Activated T-helper 1 cell treated with anti-CD3 and anti-CD28 coated beads, Interleukin-12 subunit alpha, Interleukin-12 subunit beta, Interleukin-2, Interleukin-4 antibody, amounts not matched to agents 30 ng/mL and 10 ng/mL and 1 ng/mL, durations not matched to agents 14 hours and 24 hours and 36 hours (primary cell): ENCODE data around the gene AUTS2. TPM values are rescaled to one million over a fixed set of nuclear protein-coding genes. Genes with fewer than 3 reads are reported as not detected.

ENCODE experiments used
- DNase-seq: peaks from one replicate; pipeline ENCODE4 v3.0.0; 2021; ENCODE audit warnings: low spot score
- H3K27ac Mint-ChIP-seq: one replicate; pipeline ENCODE4 v1.8.0; 2021; ENCODE audit warnings: mild to moderate bottlenecking, mixed read lengths
- H3K27me3 Mint-ChIP-seq: one replicate; pipeline ENCODE4 v1.8.0; 2022; ENCODE audit warnings: mild to moderate bottlenecking, moderate library complexity, mixed read lengths; ENCODE audit not compliant: insufficient read depth
- H3K36me3 Mint-ChIP-seq: one replicate; pipeline ENCODE4 v1.8.0; 2021; ENCODE audit warnings: low read depth, mixed read lengths
- H3K4me1 Mint-ChIP-seq: one replicate; pipeline ENCODE4 v1.8.0; 2021; ENCODE audit warnings: low read depth, mixed read lengths
- H3K4me3 Mint-ChIP-seq: one replicate; pipeline ENCODE4 v1.8.0; 2021; ENCODE audit warnings: mild to moderate bottlenecking, moderate library complexity, mixed read lengths
- H3K9me3 Mint-ChIP-seq: one replicate; pipeline ENCODE4 v1.8.0; 2021; ENCODE audit warnings: mixed read lengths
- intact Hi-C: fragments of 100-400 bp; cut with micrococcal nuclease; formaldehyde crosslinking; loops from one replicate; pipeline ENCODE4 v1.15.1; 2024
- total RNA-seq: library from RNA; stranded (reverse); gene quantifications from 2 replicates; pipeline ENCODE4 v1.2.3, GENCODE V29; 2022

Gene AUTS2
- total RNA-seq, 1 donor from 2014 or later = 2.7 TPM

DNA sequence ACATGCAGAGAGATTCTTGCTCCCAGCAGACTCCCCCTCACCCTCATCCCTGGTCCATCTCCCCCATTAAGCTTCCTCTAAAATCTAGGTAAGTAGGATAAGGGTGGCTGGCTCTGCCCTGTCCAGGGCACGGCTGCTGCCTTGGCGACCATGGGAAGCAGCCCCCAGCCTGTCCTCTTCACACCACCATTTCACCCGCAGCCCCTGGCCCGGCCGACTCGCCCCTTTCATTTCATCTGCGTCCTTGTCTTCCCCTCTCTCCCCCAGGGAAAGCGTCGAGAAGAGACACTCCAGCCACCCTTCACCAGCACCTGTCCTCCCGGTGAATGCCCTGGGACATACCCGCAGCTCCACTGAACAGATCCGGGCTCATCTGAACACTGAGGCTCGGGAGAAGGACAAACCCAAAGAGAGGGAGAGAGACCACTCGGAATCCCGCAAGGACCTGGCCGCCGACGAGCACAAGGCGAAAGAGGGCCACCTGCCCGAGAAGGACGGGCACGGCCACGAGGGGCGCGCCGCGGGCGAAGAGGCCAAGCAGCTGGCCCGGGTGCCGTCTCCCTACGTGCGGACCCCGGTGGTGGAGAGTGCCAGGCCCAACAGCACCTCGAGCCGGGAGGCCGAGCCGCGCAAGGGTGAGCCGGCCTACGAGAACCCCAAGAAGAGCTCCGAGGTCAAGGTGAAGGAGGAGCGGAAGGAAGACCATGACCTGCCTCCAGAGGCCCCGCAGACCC is 1191.4 kb downstream of the AUTS2 start:
- H3K36me3 Mint-ChIP-seq = no peaks in the 10 kb centered on the region
- DNase-seq = no peak
- H3K27me3 Mint-ChIP-seq = no peaks in the 10 kb centered on the region
- H3K4me1 Mint-ChIP-seq = peaks cover 14% of the 10 kb centered on the region
- H3K27ac Mint-ChIP-seq = no peak overlapping the region
- intact Hi-C loops = no loop called here
- peaks cover 7% of the 10 kb centered on the region for H3K9me3 Mint-ChIP-seq
- no peak overlapping the region for H3K4me3 Mint-ChIP-seq

DNA sequence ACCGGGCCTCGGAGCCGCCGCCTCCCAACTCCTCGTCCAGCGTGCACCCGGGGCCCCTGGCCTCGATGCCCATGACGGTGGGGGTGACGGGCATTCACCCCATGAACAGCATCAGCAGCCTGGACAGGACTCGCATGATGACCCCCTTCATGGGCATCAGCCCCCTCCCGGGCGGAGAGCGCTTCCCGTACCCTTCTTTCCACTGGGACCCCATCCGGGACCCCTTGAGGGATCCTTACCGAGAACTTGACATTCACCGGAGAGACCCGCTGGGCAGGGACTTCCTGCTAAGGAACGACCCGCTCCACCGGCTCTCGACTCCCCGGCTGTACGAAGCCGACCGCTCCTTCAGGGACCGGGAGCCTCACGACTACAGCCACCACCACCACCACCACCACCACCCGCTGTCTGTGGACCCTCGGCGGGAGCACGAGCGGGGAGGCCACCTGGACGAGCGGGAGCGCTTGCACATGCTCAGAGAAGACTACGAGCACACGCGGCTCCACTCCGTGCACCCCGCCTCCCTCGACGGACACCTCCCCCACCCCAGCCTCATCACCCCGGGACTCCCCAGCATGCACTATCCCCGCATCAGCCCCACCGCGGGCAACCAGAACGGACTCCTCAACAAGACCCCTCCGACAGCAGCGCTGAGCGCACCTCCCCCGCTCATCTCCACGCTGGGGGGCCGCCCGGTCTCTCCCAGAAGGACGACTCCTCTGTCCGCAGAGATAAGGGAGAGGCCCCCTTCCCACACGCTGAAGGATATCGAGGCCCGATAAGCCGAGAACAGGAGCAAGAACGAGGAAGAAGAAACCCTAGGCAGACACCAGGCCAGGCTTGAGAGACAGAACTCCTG is 1192.2 kb downstream of the AUTS2 start:
- no peak overlapping the region for H3K27ac Mint-ChIP-seq
- peaks cover 14% of the 10 kb centered on the region for H3K4me1 Mint-ChIP-seq
- H3K27me3 Mint-ChIP-seq = no peaks in the 10 kb centered on the region
- DNase-seq = no peak
- H3K36me3 Mint-ChIP-seq = no peaks in the 10 kb centered on the region
- no peak overlapping the region for H3K4me3 Mint-ChIP-seq
- intact Hi-C loops = no loop called here
- H3K9me3 Mint-ChIP-seq = peaks cover 7% of the 10 kb centered on the region

DNA sequence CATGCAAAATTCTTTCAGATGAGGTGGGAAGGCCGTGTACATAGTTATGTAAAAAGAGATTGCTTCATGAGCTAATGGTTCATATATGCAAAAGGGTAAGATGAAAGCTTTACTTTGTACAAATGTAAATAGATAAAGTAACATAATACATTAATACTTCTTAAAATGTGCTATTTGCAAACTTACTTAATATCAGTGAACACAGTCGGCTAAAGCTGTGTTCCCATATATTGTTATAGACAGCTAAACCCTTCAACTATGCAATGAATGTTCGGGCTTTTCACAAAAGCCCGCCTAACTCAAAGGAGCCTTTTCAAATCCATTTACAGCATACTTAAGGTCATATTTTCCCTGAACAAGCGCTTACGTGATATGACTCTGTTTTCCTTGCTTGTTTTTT is 1193.1 kb downstream of the AUTS2 start:
- Mint-ChIP-seq H3K4me3 (no peak overlapping the region), H3K36me3 (no peaks in the 10 kb centered on the region), H3K9me3 (peaks cover 7% of the 10 kb centered on the region), H3K27me3 (no peaks in the 10 kb centered on the region), H3K27ac (no peak overlapping the region), H3K4me1 (peaks cover 13% of the 10 kb centered on the region)
- intact Hi-C loops = no loop called here
- no peak for DNase-seq

DNA sequence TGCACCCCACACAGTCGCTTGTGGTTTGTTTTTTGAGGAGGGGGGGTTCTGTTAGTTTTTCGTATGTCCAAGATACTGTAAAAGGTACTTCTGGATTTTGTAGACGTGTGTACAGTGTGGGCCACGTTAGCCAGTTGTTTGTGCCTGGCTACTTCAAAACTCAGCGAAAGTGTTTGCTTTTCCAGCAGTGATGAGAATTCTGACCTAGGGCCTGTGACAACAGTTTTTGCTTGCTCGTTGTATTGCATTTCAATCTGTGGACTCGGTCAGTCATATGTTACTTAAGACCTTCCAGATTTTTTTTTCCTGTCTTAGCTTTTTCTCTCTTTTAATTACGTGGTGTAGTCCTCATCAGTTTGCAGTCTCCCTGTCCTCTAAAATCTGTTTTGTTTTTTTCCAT is 1194.8 kb downstream of the AUTS2 start:
- Mint-ChIP-seq H3K27me3 (no peaks in the 10 kb centered on the region), H3K4me1 (peaks cover 6% of the 10 kb centered on the region), H3K36me3 (no peaks in the 10 kb centered on the region), H3K27ac (no peak overlapping the region), H3K9me3 (peaks cover 10% of the 10 kb centered on the region), H3K4me3 (no peak overlapping the region)
- DNase-seq = no peak
- intact Hi-C loops = no loop called here

DNA sequence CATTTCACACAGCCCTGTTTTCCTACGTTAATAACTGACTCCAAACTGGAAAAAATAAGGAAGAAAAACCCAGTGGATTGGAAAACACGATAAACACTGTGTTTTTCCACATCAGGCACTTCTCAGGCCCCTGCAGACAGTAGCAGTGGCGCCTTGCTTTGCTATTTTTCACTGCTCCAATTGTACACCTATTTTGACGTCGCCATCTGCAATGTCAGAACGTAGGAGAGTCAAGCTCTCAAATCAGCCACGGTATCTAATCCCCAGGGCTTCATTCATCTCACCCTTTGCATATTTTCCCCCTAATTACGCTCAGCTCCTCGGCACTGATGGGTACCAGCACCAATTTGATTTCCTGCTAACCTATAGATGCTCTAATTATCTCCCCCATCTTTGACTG is 1195.5 kb downstream of the AUTS2 start:
- peaks cover 9% of the 10 kb centered on the region for H3K4me1 Mint-ChIP-seq
- H3K27ac Mint-ChIP-seq = no peak overlapping the region
- H3K36me3 Mint-ChIP-seq = no peaks in the 10 kb centered on the region
- DNase-seq = no peak
- H3K9me3 Mint-ChIP-seq = peaks cover 13% of the 10 kb centered on the region
- H3K27me3 Mint-ChIP-seq = no peaks in the 10 kb centered on the region
- intact Hi-C loops = no loop called here
- H3K4me3 Mint-ChIP-seq = no peak overlapping the region

DNA sequence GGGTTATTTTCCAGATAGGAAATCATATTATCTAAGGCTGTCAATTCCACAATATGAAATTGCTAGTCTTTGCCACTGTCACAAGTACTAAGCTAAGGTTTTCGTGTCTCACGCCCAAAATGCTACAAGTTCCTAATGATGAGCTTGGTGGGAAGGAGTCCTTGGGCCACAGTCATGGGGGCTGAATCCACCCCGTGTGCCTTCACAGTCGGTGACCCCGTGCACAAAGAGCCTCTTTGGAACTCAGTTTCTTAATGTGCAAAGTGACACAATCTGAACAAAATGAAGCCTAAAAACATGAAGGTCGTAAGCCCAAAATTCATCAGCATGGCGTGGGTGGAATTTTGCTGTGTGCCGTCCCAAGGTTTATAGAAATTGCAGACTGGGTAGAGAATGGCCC is 1196.7 kb downstream of the AUTS2 start:
- Mint-ChIP-seq H3K9me3 (peaks cover 13% of the 10 kb centered on the region), H3K27me3 (no peaks in the 10 kb centered on the region), H3K4me3 (no peak overlapping the region), H3K36me3 (no peaks in the 10 kb centered on the region), H3K4me1 (peaks cover 9% of the 10 kb centered on the region), H3K27ac (no peak overlapping the region)
- intact Hi-C loops = no loop called here
- no peak for DNase-seq

DNA sequence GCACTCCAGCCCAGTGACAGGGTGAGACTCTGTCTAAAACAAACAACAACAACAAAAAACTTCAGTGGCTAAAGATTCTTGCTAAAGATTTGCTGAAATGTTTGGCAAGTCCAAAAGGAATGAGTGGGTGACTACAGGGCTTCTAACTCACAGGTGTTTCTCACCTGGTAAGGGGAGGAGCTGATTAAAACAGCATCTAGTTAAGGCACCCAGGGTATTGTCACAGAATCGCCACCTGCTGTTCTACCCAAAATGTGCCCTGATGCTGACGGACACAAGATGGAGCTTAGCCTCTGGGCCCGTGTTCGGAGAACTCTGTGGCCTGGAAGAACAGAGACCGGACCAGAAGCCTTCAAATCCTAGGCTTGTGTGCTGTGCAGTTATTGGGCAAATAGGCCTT is 1197.7 kb downstream of the AUTS2 start:
- peaks cover 23% of the 10 kb centered on the region for H3K9me3 Mint-ChIP-seq
- H3K27me3 Mint-ChIP-seq = no peaks in the 10 kb centered on the region
- H3K36me3 Mint-ChIP-seq = no peaks in the 10 kb centered on the region
- no peak overlapping the region for H3K27ac Mint-ChIP-seq
- intact Hi-C loops = no loop called here
- H3K4me3 Mint-ChIP-seq = no peak overlapping the region
- H3K4me1 Mint-ChIP-seq = peaks cover 9% of the 10 kb centered on the region
- DNase-seq = no peak

DNA sequence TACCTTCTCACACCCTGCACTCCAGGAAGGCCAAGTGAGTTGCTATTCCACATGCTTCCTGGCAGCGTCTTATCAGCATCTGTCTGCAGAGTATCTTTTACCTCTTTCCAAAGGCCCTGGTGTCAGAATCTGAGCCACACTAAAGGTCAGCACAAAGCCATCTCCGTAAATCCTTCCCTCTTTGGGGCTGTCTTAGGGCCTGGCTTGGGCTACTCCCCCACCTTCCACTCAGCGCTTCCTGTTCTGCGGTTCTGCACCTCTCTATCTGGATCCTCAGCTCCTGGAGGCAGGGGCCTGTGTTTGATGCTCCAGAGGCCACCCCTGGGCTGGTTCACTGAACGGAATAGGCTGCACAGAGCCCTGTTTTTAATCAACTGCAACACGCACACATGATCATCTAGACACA is 1198.8 kb downstream of the AUTS2 start:
- no peaks in the 10 kb centered on the region for H3K27me3 Mint-ChIP-seq
- H3K36me3 Mint-ChIP-seq = no peaks in the 10 kb centered on the region
- H3K27ac Mint-ChIP-seq = no peak overlapping the region
- no peak overlapping the region for H3K4me3 Mint-ChIP-seq
- no peak for DNase-seq
- intact Hi-C loops = no loop called here
- H3K9me3 Mint-ChIP-seq = peaks cover 30% of the 10 kb centered on the region
- H3K4me1 Mint-ChIP-seq = peaks cover 9% of the 10 kb centered on the region

DNA sequence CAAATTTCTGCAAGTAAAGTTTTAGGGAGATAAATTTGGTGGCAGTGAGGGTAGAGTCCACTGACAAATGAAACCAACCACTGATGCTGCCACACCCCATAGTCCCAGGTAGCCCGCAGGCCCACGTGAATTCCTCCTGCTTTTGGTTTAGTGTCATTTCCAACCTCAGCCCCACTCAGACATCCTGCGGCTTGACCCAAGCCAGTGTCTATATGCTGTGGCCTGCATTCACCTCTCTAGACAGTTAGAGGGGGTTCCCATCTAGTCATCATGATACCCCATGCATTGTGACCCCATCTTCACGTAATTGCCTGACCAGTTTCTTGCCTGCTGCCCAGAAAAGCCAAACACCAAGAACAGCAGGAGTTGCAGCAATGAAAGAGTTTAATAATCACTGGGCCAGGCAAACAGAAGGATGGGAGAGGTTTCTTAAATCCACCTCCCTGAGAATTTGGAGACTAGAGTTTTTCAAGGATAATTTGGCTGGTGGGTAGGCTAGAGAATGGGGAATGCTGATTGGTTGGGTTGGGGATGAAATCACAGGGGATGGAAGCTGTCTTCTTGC is 1201.6 kb downstream of the AUTS2 start:
- DNase-seq = no peak
- H3K27ac Mint-ChIP-seq = no peak overlapping the region

DNA sequence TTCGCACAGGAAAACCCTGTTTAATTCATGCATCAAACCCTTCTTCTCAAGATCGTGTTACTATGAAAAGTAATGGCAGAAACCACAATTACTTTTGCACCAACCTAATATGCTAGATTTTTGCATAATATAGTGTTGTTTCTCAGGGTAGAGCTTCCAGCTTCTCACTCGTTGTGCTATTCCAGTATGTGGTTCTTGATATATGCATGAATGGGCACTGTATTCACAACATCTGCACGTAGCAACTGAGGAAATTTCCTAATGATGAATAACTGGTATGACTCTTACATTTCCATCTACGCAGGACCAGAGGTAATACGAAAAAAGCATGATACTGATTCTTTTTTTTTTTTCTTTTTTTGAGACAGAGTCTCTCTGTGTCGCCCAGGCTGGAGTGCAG is 1207.1 kb downstream of the AUTS2 start:
- H3K9me3 Mint-ChIP-seq = peaks cover 25% of the 10 kb centered on the region
- no peaks in the 10 kb centered on the region for H3K27me3 Mint-ChIP-seq
- H3K4me3 Mint-ChIP-seq = no peak overlapping the region
- H3K27ac Mint-ChIP-seq = no peak overlapping the region
- intact Hi-C loops = no loop called here
- H3K4me1 Mint-ChIP-seq = no peaks in the 10 kb centered on the region
- no peak for DNase-seq
- H3K36me3 Mint-ChIP-seq = no peaks in the 10 kb centered on the region

More for the DNA sequence above, 1201.6 kb downstream of the AUTS2 start:
- intact Hi-C loops = no loop called here
- Mint-ChIP-seq H3K9me3 (peaks cover 31% of the 10 kb centered on the region), H3K27me3 (no peaks in the 10 kb centered on the region), H3K4me1 (peaks cover 9% of the 10 kb centered on the region), H3K4me3 (no peak overlapping the region), H3K36me3 (no peaks in the 10 kb centered on the region)

DNA sequence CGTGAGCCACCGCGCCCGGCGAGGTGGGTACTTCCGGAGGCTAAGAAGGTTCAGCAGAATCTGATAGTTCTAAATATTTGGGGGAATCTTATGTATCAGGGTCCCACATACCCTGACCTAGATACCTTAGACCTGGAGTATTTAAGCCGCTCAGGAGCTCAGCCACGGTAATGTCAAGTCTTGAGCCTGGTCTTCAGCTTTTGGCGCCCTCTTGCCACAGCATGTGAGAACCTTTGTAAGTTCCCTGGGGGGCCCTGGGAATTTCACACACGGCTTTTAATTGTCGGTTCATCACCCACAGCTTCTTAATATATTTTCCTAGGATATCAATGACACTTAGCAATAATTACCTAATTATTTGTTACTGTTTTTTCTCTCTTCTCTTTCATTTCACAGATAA is 1209.4 kb downstream of the AUTS2 start:
- H3K36me3 Mint-ChIP-seq = no peaks in the 10 kb centered on the region
- H3K4me3 Mint-ChIP-seq = no peak overlapping the region
- intact Hi-C loops = no loop called here
- no peaks in the 10 kb centered on the region for H3K4me1 Mint-ChIP-seq
- H3K9me3 Mint-ChIP-seq = peaks cover 12% of the 10 kb centered on the region
- no peak for DNase-seq
- H3K27ac Mint-ChIP-seq = no peak overlapping the region
- H3K27me3 Mint-ChIP-seq = no peaks in the 10 kb centered on the region

DNA sequence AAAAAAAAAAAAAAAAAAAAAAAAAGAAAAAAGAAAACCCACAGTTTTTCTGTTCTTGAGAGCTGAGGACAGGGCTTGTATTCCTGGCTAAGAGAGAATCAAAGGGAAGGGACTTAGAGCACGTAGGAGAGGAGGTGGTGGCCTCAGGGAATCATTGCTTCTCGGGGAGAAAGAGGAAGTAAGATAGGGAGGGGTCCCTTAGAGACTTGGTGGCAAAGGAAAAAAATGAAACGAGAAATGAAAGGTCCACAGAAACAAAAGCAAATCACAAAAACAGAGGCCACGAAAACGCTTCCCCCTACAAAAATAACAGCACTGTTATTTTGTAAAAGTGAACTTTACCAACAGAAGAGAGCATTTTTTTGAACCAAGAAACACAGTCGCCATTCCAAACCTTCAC is 1210.6 kb downstream of the AUTS2 start:
- no peak for DNase-seq
- intact Hi-C loops = no loop called here
- H3K27ac Mint-ChIP-seq = no peak overlapping the region
- H3K4me3 Mint-ChIP-seq = no peak overlapping the region
- H3K27me3 Mint-ChIP-seq = no peaks in the 10 kb centered on the region
- no peaks in the 10 kb centered on the region for H3K36me3 Mint-ChIP-seq
- H3K9me3 Mint-ChIP-seq = peaks cover 5% of the 10 kb centered on the region
- H3K4me1 Mint-ChIP-seq = no peaks in the 10 kb centered on the region

DNA sequence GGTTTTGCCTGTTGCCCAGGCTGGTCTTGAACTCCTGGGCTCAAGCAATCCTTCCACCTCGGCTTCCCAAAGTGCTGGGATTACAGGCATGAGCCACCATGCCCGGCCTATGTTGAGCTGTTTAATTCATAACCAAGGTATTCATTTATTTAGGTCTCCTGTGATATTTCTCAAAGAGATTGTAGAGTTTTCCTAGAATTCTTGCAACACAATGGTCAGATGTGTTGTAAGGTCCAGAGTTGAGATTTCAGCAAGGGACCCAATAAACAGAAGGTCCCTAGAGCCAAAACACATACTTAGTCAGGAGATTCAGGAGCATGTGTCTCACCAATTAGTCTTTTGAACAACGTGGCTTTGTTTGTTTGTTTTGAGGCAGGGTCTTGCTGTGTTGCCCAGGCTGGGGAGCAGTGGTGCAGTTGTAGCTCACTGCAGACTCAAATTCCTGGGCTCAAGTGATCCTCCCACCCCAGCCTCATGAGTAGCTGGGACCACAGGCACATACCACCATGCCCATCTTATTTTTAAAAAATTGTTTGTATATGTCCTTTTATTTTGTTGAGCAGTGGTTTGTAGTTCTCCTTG is 1212.4 kb downstream of the AUTS2 start:
- no peak for DNase-seq
- Mint-ChIP-seq H3K4me1 (no peaks in the 10 kb centered on the region), H3K36me3 (no peaks in the 10 kb centered on the region), H3K4me3 (no peak overlapping the region), H3K9me3 (peaks cover 5% of the 10 kb centered on the region), H3K27ac (no peak overlapping the region), H3K27me3 (no peaks in the 10 kb centered on the region)
- intact Hi-C loops = no loop called here
